HUES6 (cell line): ENCODE measurements around the gene TSPAN16.
"Not testable (repeated sequence)": the region's sequence is repeated elsewhere in the genome, so short reads cannot be mapped to it uniquely, and the experiment has no call there.

Source experiments
- H3K27ac ChIP-seq: 2 replicates; pipeline ENCODE4 v1.7.0; 2013; ENCODE audit warnings: low read depth, mild to moderate bottlenecking, low read length, inconsistent platforms
- H3K27me3 ChIP-seq: 2 replicates; pipeline ENCODE4 v1.6.1; 2013; ENCODE audit warnings: low read length; ENCODE audit not compliant: control insufficient read depth, insufficient read depth
- H3K36me3 ChIP-seq: 2 replicates; pipeline ENCODE4 v1.6.1; 2013; ENCODE audit warnings: low read length; ENCODE audit not compliant: control insufficient read depth, insufficient read depth
- H3K4me1 ChIP-seq: 2 replicates; pipeline ENCODE4 v1.6.1; 2013; ENCODE audit warnings: low read length; ENCODE audit not compliant: control insufficient read depth, insufficient read depth
- H3K4me3 ChIP-seq: 2 replicates; pipeline ENCODE4 v1.5.1; 2013; ENCODE audit warnings: low read depth, low read length
- H3K9ac ChIP-seq: one replicate; pipeline ENCODE4 v1.6.1; 2013; ENCODE audit warnings: mild to moderate bottlenecking, low read length
- H3K9me3 ChIP-seq: 2 replicates; pipeline ENCODE4 v1.6.1; 2013; ENCODE audit warnings: low read depth, low read length; ENCODE audit not compliant: control insufficient read depth, insufficient read depth

TSPAN16 gene

DNA sequence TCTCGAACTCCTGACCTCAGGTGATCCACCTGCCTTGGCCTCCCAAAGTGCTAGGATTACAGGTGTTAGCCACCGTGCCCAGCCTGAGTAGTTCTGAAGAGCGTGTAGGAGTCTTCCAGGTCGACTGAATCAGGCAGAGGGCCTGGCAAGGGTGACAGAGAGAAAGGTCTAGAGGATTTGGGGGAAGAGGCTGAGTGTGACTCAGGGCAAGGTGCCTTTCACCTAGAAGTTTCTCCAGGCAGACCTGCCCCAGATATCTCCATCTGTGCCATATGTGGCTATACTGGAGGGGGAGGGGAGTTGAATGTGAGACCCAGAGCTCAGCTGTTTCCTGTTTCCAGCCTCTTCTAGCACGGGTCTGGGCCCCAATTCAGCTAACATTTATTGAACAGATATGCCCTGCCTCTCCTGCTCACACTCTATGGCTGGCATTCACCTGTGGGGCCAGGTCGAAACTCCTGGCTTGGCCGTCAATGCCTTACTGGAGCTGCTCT lies 51.6 kb downstream of the TSPAN16 start:
- no peak overlapping the region for H3K27ac ChIP-seq

DNA sequence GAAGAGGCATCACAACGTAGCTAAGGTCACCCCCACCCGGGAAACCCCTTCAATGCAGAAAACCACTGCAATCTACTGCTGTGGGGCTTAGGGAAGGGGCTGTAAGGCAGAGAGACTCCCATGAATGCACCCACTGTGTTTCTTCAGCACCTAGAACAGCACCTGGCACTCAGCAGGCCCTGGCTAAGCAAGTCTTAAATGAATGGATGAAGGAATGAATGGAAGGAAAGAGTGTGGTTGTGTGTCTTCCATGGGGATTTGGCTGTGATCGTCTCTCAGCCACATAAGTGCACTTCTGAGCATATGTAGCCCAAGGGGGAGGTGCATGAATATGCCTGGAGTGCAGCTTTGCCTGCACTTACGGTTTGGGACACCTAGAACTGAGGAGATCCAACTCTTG lies 53.2 kb downstream of the TSPAN16 start:
- Histone ChIP-seq H3K9me3 (peaks cover 7% of the 10 kb centered on the region), H3K27ac (no peak overlapping the region), H3K9ac (no peak overlapping the region), H3K4me1 (peaks cover 4% of the 10 kb centered on the region), H3K27me3 (no peaks in the 10 kb centered on the region), H3K36me3 (no peaks in the 10 kb centered on the region), H3K4me3 (no peak overlapping the region)

More for the DNA sequence above, 51.6 kb downstream of the TSPAN16 start:
- 0 out of 2 replicates have a peak, but pooled peaks cover 3% of the 10 kb centered on the region for H3K36me3 ChIP-seq
- peaks cover 7% of the 10 kb centered on the region for H3K9me3 ChIP-seq
- H3K27me3 ChIP-seq: no peaks in the 10 kb centered on the region
- H3K4me3 ChIP-seq: no peak overlapping the region
- no peak overlapping the region for H3K9ac ChIP-seq
- H3K4me1 ChIP-seq: peaks cover 4% of the 10 kb centered on the region

DNA sequence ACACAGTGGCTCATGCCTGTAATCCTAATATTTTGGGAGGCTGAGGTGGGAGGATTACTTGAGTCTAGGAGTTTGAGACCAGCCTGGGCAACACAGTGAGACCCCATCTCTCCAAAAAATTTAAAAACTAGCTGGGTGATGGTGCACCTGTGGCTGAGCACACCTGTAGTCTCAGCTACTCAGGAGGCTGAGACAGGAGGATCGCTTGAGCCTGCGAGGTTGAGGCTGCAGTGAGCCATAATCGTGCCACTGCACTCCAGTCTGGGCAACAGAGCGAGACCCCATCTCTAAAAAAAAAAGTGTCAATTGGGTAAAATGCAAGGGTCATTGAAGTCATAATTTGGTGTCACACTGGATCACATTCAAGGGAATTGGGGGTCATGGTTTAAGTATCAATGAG lies 58.1 kb downstream of the TSPAN16 start:
- not testable (repeated sequence) for H3K9ac ChIP-seq, H3K27ac ChIP-seq, H3K4me3 ChIP-seq, H3K36me3 ChIP-seq, H3K9me3 ChIP-seq, H3K4me1 ChIP-seq
- H3K27me3 ChIP-seq: peaks cover 32% of the 10 kb centered on the region

DNA sequence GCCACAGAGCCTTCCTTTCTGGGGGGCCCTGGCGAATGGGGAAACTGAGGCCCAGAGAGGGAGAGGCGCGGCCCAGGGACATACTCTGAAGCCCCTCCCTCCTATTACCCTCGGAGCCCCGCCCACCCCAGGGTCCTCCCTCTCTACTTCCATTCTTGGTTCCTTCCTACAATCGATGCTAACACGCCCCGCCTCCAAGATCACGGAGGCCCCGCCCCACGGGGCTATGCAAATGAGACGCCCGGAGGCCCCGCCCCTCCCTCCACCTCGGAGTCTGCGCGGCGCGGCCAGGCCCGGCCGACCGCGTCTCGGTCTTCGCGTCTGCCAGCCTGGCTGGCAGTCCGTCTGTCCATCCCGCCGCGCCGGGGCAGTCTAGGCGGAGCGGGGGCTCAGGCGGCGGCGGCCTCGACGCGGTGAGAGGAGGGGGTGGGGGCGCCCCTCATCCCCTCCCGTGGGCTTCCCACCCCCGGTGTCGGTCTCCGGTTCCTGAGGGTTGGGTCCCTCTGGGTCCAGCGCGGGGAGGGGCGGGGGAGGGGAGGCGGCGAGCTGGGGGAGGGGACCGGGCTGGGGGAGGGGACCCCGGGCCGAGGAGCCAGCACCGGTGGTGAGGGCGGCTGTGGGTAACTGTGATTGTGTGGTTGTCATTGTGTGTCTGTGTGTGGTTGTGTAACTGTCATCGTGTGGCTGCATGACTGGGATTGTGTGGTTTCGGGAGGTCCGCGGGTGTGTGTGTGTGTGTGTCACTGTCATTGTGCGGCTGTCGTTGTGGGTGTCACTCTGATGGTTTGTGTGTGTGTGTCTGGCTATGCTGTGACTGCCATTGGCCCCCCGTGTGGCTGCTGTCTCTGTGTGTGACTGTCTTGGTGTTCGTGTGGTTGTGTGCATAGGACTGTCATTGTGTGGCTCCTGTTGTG lies 59.5 kb downstream of the TSPAN16 start, which contains the start of gene PLPPR2:
TSS of gene PLPPR2 (plus strand) at position 273 of the 914 bp plus-strand sequence. CDS start 2,242 bp downstream, outside the sequence.
- H3K4me1 ChIP-seq: peaks cover 5% of the 10 kb centered on the region; the same call in 1 of the 2 replicates
- peak within 1 kb of the TSS; percentile 46 for H3K4me3 ChIP-seq
- no peaks in the 10 kb centered on the region for H3K9me3 ChIP-seq
- H3K9ac ChIP-seq: no peak within 1 kb of the TSS
- H3K27ac ChIP-seq: no peak within 1 kb of the TSS
- no peaks in the 10 kb centered on the region for H3K36me3 ChIP-seq
- H3K27me3 ChIP-seq: peaks cover 40% of the 10 kb centered on the region

DNA sequence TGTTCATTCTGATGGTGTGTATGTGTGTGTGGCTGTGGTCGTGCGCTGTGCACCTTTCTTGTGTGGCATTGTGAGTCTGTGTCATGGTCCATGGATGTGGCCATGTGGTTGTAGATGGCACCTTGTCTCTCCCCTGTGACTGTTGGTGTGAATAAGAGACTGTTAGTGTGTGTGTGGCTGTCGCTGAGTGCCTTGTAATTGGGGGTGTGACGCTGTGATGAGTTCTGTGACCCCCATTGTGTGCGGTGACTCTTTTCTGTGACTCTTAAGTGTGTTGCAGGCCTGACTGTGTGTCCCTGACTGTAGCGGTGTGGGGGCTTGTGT lies 60.1 kb downstream of the TSPAN16 start:
- Histone ChIP-seq H3K27ac (no peak overlapping the region), H3K4me3 (peak overlapping the region; percentile 46), H3K9ac (no peak overlapping the region), H3K27me3 (peaks cover 47% of the 10 kb centered on the region), H3K36me3 (no peaks in the 10 kb centered on the region), H3K4me1 (peaks cover 6% of the 10 kb centered on the region; the same call in 1 of the 2 replicates), H3K9me3 (no peaks in the 10 kb centered on the region)

DNA sequence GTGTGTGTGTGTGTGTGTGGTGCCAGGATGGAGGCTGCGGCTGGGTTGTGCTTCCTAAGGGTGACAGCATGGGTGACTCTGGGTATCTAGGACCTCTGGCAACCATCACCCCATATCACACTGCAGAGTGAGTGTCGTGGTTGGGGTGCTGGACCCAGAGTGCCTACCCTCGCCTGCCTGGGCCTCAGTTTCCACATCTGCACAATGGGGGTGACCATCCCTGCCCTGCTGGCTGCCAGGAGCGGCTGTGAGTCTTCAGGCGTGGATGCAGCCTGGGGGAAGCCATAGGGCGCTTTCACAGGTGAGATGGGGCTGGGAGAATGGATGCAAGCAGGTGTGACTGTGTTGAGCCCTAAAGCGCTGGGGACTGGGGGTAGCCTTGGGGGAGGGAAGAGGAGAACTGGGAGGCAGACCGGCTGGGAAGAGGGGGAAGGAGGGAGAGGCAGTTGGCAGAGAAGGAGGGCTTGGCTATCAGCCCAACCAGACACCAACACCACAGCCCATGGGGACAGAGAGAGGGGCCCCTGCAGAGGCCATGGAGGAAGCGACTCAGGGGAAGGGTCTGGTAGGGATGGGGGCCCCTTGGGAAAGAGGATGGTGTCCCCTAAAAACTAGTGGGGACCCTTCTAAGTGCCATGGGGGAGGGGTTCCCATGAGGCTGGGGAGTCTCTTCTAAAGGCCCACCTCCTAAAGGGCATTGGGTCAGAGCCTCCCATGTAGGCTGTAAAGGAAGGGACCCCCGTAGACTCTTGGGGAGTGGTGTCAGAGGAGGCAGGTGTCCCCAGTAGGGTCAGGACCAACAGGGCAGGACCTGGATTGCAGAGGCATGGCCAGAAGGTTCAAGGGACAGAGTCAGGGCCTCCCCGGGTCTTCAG lies 61.0 kb downstream of the TSPAN16 start:
- H3K4me3 ChIP-seq: no peak overlapping the region
- no peaks in the 10 kb centered on the region for H3K36me3 ChIP-seq

DNA sequence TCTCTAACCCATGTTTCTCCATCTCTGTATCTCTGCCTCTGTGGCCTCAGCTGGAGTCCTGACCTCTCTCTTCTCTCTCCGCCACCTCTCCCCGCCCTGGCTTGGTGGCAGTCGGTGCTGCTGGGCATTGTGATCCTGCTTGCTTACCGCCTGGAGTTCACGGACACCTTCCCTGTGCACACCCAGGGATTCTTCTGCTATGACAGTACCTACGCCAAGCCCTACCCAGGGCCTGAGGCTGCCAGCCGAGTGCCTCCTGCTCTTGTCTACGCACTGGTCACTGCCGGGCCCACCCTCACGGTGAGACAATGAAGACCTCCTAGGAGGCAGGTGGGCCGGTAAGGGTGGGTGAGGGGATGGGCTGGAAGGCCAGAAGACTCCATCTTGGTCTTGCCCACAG lies 63.5 kb downstream of the TSPAN16 start:
- H3K27ac ChIP-seq: no peak overlapping the region
- H3K9ac ChIP-seq: no peak overlapping the region

More for the DNA sequence above, 61.0 kb downstream of the TSPAN16 start:
- H3K9me3 ChIP-seq: no peaks in the 10 kb centered on the region
- H3K4me1 ChIP-seq: peaks cover 8% of the 10 kb centered on the region; the same call in 1 of the 2 replicates
- no peak overlapping the region for H3K9ac ChIP-seq
- no peak overlapping the region for H3K27ac ChIP-seq
- H3K27me3 ChIP-seq: peaks cover 51% of the 10 kb centered on the region

DNA sequence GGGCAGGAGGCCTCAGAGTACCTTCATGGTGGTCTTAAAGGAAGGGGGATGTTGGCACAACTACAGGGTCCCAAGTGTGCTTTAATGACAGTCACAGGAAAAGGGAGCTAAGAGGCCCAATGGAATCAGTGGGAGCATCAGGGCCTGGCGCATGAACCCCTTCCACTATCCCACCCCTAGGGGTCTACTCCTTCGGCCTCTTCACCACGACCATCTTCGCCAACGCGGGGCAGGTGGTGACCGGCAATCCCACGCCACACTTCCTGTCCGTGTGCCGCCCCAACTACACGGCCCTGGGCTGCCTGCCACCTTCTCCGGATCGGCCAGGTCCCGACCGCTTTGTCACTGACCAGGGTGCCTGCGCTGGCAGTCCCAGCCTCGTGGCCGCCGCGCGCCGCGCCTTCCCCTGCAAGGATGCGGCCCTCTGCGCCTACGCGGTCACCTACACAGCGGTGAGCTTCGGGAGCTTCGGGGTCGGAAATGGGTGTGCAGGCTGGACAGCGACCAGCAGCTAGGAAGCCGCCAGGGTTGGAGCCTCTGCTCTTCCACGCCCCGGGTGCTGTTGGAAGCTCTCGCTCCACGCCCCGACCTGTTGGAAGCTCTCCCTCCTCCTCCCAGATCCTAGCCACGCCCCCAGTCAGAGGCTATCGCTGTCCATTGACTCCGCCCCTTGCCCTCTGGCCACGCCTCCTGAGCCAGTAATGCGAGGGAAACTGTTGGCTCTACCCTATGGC lies 65.2 kb downstream of the TSPAN16 start:
- Histone ChIP-seq H3K9me3 (no peaks in the 10 kb centered on the region), H3K36me3 (no peaks in the 10 kb centered on the region), H3K4me1 (peaks cover 6% of the 10 kb centered on the region; the same call in 1 of the 2 replicates), H3K27ac (no peak overlapping the region), H3K4me3 (peak overlapping the region; percentile 61), H3K27me3 (peaks cover 44% of the 10 kb centered on the region), H3K9ac (no peak overlapping the region)

More for the DNA sequence above, 63.5 kb downstream of the TSPAN16 start:
- H3K9me3 ChIP-seq: no peaks in the 10 kb centered on the region
- peaks cover 10% of the 10 kb centered on the region; the same call in 1 of the 2 replicates for H3K4me1 ChIP-seq
- no peaks in the 10 kb centered on the region for H3K36me3 ChIP-seq
- peaks cover 51% of the 10 kb centered on the region for H3K27me3 ChIP-seq
- no peak overlapping the region for H3K4me3 ChIP-seq

DNA sequence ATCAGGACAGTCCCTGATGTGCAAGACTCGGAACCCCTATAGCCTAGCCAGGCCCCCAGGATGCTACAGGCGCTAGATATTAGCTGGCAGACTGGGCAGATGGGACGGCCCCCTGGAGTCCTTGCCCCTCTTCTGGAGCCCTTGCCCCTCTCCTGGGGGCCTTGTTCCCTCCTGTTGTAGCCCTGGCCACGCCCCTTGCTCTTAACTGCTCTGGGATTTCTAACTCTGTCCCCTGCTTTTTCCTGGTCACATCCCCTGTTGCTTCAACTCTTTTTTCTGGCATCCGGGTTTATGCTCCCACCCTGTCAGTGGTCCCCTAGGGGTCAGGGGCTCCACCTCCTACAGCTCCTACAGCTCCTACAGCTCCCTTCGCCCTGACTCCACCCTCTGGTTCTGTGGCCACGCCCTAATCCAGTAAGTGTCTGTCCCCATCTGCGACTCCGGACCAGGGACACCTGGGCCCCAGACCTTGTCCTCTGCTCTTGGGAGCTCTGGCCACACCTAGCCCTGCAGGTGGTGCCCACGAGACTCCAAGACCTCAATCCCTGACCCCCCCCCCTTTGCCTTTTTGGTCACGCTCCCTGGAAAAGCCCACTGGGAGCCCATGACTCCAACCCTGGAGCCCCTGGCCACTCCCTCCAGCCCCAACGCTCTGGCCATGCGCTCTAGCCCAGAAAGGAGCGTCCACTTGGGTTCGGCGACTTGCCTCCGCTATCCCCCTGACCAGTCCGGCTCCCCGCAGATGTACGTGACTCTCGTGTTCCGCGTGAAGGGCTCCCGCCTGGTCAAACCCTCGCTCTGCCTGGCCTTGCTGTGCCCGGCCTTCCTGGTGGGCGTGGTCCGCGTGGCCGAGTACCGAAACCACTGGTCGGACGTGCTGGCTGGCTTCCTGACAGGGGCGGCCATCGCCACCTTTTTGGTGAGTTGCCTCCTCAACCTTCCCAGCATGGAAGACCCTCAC lies 66.1 kb downstream of the TSPAN16 start:
- peaks cover 6% of the 10 kb centered on the region; the same call in 1 of the 2 replicates for H3K4me1 ChIP-seq

More for the DNA sequence above, 66.1 kb downstream of the TSPAN16 start:
- Histone ChIP-seq H3K36me3 (no peaks in the 10 kb centered on the region), H3K27ac (no peak overlapping the region), H3K27me3 (peaks cover 36% of the 10 kb centered on the region), H3K9ac (no peak overlapping the region), H3K9me3 (no peaks in the 10 kb centered on the region), H3K4me3 (peak overlapping the region; percentile 61)
